GM12891 (cell line): Measurements from ENCODE around the gene ZNF761.
"Not testable (repeated sequence)": the region's sequence is repeated elsewhere in the genome, so short reads cannot be mapped to it uniquely, and the experiment has no call there.

ENCODE experiments used
- DNase-seq: peaks from one replicate; pipeline ENCODE4 v3.0.0; 2011; ENCODE audit warnings: low spot score; ENCODE audit not compliant: insufficient read length
- FAIRE-seq: peaks from 2 replicates; lab custom pipeline; 2011; peaks lifted over from hg19 to GRCh38; lab: Jason Lieb, UNC
- PAX5 ChIP-seq: IDR thresholded peaks from 2 replicates; pipeline ENCODE4 v1.6.1; 2011; ENCODE audit warnings: low read length, moderate library complexity, mild to moderate bottlenecking; ENCODE audit not compliant: insufficient read depth, severe bottlenecking
- POLR2A ChIP-seq: IDR thresholded peaks from 2 replicates; pipeline ENCODE4 v1.6.1; 2011; ENCODE audit warnings: low read depth, low read length, control low read depth
- POLR2AphosphoS5 ChIP-seq: IDR thresholded peaks from 2 replicates; pipeline ENCODE4 v1.6.1; 2011; ENCODE audit warnings: low read depth, low read length, control low read depth
- POU2F2 ChIP-seq: IDR thresholded peaks from 2 replicates; pipeline ENCODE4 v1.6.1; 2011; ENCODE audit warnings: low read depth, mild to moderate bottlenecking, control low read depth, low read length, moderate library complexity
- SPI1 ChIP-seq: IDR thresholded peaks from 2 replicates; pipeline ENCODE4 v1.6.1; 2011; ENCODE audit warnings: low read depth, low read length, control low read depth
- TAF1 ChIP-seq: IDR thresholded peaks from 2 replicates; pipeline ENCODE4 v1.6.1; 2011; ENCODE audit warnings: low read depth, low read length, control low read depth

Gene ZNF761

DNA sequence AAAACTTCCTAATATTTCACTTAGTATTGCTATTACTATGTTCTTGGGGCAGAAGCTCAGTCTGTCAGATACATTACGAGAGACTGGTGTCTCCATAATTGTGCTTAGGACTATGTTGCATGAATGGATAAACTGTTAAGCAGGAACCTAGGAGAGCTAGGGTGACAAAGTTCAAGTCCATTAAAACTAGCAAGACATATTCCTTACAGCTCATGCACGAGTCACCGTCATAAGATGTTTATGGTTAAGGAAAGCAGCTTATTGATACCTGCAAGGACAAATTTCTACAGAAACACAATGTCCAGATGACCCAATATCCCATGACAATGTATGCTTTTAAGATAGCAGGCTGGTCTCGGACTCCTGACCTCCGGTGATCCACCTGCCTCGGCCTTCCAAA lies 30.1 kb downstream of the ZNF761 start:
- TF ChIP-seq SPI1 (no peak), TAF1 (no peak), POLR2A (no peak), PAX5 (no peak), POLR2AphosphoS5 (no peak), POU2F2 (no peak)
- DNase-seq: no peak
- no peak for FAIRE-seq

DNA sequence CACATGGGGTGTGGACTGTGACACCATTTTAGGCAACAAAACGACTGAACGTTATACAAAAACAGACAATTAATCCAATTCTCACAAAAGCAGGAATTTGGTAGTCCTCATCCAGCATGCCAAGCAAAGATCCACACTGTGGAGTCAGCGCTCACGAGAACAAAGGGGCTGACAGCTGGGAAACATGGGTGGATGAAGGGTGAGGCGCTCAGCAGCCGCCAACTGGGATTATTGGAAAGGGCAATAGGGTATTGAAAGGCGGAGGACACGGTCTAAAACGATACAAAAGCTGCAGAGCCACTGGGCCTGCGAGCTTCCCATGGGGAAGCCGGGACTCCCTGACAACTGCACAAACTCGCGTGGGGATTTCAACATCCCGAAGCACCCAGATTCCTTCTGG lies 31.1 kb downstream of the ZNF761 start:
- TF ChIP-seq POU2F2 (no peak), POLR2AphosphoS5 (no peak), PAX5 (no peak), POLR2A (no peak), TAF1 (no peak), SPI1 (no peak)
- DNase-seq: no peak
- FAIRE-seq: no peak

DNA sequence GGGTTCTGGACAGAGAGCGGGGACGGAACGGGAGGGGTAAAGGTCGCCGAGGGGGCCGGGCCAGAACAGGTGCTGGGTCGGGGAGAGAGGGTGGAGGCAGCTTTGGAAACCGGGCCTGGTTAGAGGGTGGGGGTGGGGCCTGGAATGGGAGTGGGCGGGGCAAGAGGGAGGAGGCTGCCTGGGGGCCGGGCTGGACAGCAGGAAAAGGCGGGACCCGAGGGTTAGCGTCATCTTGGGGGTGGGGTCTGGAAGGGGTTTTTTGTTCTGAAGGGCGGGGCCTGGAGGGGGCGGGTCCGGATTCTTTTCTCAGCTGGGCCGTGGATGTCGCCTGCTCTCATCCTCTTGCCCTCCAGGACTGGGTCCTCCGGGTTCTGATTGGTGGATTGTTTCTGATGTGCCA lies 31.5 kb downstream of the ZNF761 start:
- no peak for FAIRE-seq
- TF ChIP-seq POLR2AphosphoS5: no peak
- no peak for TF ChIP-seq POLR2A
- no peak for TF ChIP-seq PAX5
- TF ChIP-seq SPI1: no peak
- no peak for TF ChIP-seq POU2F2
- TF ChIP-seq TAF1: no peak
- DNase-seq: no peak

DNA sequence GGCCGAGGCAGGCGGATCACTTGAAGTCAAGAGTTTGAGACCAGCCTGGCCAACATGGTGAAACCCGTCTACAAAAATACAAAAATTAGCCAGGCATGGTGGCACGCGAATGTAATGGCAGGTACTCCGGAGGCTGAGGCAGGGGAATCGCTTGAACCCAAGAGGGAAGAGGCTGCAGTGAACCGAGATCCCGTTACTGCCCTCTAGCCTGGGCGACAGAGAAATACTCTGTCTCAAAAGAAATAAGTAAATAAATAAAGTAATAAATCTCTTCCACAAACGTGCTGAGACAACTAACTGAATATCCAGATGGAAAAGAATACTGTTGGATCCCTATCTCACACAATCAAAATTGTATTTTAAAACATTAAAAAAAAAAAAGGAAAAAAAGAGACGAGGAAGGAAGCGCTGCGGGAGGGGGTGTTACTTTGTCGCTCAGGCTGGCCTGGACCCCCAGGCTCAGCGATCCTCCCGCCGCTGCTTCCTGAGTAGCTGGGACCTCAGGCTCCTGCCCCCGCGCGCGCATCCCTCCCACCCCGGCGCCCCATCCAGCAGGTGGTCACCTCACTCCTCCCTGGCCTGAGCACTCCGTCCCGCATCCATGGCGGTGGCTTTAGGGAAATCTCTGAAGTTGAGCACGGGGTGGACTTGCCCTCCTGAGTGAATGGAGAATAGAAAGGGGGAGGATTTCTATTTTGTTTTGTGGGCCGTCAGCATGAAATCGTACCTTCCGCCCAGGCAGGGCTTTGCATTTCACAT lies 35.1 kb downstream of the ZNF761 start:
- DNase-seq (peak; percentile 18), FAIRE-seq (no peak)
- TF ChIP-seq SPI1 (no peak), POLR2AphosphoS5 (no peak), PAX5 (no peak), TAF1 (no peak), POU2F2 (no peak), POLR2A (no peak)

DNA sequence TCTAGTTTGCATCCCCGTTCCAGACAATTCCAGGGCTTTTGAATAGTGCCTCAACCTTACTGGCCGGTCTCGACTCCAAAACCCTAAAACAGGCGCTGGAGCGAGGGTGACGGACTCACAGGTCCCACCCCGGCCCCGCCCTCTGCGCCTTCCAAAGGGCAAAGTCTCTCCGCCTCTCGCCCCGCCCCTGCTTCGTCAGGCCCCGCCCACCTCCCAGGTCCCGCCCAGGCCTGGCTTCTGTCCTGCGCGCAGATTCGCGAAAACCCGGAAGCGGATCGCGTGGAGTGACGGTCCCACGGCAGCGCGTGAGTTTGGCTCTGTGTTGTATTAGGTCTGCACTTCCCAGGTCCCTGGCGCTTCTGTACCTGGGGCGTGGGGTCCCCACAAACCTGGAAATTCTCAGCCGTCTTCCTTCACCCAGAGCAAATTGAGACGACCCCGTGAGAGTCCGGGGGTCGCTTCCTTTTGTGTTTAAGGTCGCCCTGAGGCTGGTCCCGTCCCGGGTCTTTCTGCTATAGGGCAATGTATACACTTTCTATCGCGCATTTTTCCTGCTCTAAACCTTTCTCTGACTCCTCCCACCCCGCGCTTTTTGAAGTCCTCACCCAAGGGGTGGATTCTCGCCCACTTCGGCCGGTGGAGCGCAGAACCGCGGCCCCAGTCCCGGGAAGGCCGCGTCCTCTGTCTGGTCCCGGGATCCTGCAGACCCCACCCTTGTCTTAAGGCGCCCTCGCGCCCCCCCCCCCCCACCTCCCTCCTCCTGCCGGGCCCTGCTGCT lies 35.9 kb downstream of the ZNF761 start, which contains the start of gene ZNF813:
Gene ZNF813 (plus strand): TSS at position 249 of the 778 bp plus-strand sequence. CDS start 16,090 bp downstream, outside the sequence.
- peak; percentile 71 for TF ChIP-seq POLR2A
- peak; percentile 58 for TF ChIP-seq POLR2AphosphoS5
- TF ChIP-seq PAX5: no peak
- DNase-seq: peak; percentile 88
- peak; percentile 85 for FAIRE-seq

DNA sequence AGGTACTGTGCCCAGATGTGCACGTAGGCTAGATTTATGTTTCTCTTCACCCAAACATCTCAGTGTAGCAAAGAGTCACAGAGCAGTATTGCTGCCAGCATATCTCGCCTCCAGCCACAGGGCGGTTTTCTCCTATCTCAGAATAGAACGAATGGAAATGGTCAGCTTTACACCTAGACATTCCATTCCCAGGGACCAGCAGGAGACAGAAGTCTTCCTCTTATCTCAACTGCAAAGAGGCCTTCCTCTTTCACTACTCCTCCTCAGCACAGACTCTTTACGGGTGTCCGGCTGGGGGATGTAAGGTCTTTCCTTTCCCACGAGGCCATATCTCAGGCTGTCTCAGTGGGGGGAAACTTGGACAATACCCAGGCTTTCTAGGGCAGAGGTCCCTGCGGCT lies 36.8 kb downstream of the ZNF761 start:
- not testable (repeated sequence) for FAIRE-seq, DNase-seq

DNA sequence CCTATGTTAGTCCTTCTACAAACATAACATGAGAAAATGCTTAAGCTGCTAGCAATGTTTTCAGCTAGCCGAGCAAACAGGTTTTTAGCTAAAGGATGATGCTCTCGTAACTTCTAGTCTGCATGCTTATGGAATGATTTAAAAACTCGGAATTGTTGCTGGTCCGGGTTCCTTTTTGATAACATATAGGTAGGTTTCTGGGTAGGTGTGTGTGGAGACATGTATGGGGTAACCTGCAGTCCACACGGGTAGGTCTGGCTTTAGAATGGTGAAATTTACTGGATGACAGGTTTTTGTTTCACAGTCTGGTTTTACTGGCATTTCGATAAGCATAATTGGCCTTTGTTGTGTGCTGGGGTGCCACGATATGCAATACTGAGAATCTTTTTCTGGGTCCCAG lies 40.1 kb downstream of the ZNF761 start:
- TF ChIP-seq SPI1 (no peak), POLR2AphosphoS5 (no peak), POU2F2 (no peak), TAF1 (no peak), POLR2A (no peak), PAX5 (no peak)
- no peak for FAIRE-seq
- no peak for DNase-seq

DNA sequence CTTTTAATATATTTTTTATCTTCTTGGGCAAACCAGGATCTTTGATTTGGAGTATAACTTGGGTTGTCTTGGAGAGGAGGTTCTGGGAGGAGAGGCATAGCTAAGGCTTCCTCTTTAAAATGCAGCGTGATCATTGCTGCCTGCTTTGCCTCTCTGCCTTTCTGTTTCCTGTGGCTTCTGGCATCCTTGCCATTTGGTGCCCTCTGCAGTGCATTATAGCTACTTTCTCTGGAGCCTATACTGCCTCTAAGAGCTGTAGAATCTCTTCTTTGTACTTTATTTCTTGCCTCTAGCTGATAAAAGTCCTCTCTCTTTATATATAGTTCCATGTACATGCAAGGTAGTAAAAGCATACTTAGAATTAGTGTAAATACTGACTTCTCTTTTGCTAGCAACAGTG lies 43.0 kb downstream of the ZNF761 start:
- DNase-seq: not testable (repeated sequence)

DNA sequence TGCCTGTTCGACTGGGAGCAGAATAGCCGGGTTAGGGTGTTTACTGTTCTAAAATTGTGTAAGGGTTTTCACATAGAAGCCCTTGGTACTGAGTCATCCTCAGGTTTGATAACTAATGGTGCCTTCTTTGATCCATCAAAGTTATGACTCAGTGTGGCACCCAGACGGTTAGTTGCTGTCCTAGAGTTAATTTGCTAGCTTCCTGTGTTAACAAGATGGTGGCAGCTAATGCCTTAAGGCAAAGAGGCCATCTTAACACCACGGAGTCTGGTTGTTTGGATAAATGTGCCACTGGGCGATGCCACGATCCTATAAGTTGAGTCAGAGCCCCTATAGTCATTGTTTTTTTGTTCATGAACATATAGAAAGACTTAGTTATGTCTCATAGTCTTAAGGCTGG lies 43.7 kb downstream of the ZNF761 start:
- DNase-seq, FAIRE-seq: not testable (repeated sequence)

More for the DNA sequence above, 43.0 kb downstream of the ZNF761 start:
- FAIRE-seq: not testable (repeated sequence)

DNA sequence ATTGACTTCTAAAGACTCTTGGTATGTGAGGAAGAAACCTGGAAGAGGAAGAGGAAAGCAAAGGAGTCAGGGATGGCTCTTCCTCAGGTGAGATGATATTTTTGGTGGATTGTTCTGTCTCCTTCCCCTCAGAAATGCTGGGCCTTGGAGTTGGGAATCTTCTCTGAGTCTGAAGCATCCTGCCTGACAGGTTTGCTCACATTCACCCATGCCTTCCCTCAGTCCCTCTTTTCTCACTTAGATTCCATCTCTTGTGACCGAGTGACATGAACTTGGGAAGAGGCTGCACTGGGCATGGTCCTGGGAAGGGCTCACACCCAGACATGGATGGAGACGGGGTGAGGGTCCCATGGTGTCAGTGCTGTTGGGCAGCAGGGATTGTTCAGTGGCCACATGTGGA lies 52.0 kb downstream of the ZNF761 start:
- FAIRE-seq: not testable (repeated sequence)

DNA sequence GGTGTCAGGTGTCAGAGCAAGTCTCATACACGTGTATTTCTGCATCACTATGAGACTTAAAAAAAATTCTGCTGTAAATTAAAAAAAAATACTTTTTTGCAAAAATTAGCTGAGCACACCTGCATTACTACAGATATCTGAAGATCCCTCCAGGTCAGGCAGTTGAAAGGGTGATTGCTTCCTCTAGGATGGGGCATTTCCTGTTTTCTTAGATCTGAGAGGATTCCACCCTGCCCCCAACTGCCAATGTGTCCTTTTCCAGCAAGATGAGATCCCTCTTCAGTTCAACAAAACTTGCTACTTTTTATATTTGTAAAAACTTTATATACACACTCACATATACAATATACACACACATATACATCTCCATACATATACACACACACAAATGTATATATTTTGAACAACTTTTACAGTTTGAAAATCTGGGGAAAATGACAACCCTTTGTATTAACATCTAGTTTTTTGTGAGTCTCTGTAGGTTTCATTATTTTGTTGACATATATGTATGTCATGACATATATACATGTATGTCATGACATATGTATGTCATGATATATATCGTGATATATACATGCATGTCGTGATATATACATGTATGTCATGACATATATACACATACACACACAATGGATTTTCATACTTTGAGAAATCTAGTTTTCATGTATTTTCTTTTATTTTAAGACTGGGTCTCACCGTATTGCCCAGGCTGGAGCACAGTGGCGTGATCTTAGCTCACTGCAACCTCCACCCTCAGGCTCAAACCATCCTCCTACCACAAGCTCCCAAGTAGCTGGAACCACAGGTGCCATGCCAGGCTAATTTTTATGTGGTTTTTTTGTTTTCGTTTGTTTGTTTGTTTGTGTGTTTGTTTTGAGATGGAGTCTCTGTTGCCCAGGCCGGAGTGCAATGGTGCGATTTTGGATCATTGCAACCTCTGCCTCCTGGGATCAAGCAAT lies 53.5 kb downstream of the ZNF761 start:
- no peak for FAIRE-seq
- DNase-seq: no peak
- TF ChIP-seq POLR2AphosphoS5 (no peak), POLR2A (no peak), SPI1 (no peak), POU2F2 (no peak), PAX5 (no peak), TAF1 (no peak)

More for the DNA sequence above, 52.0 kb downstream of the ZNF761 start:
- DNase-seq: not testable (repeated sequence)
